Progenitor cell of endocrine pancreas (in vitro differentiated cells): ENCODE results near the gene DSE. TPM values are rescaled to one million over a fixed set of nuclear protein-coding genes. Genes with fewer than 3 reads are reported as not detected.
"Not testable (repeated sequence)": the region's sequence is repeated elsewhere in the genome, so short reads cannot be mapped to it uniquely, and the experiment has no call there.

ENCODE experiments used
- DNase-seq: peaks from one replicate; pipeline ENCODE4 v3.0.0; 2021; ENCODE audit warnings: low spot score; ENCODE audit not compliant: unreplicated experiment
- H3K27ac Mint-ChIP-seq: 2 replicates; pipeline ENCODE4 v1.8.0; 2021; ENCODE audit warnings: mild to moderate bottlenecking, moderate library complexity, mixed read lengths
- H3K27me3 Mint-ChIP-seq: 2 replicates; pipeline ENCODE4 v1.8.0; 2021; ENCODE audit warnings: mixed read lengths
- H3K36me3 Mint-ChIP-seq: 2 replicates; pipeline ENCODE4 v1.8.0; 2022; ENCODE audit warnings: mixed read lengths; ENCODE audit not compliant: insufficient read depth
- H3K4me1 Mint-ChIP-seq: 2 replicates; pipeline ENCODE4 v1.8.0; 2021; ENCODE audit warnings: low read depth, mixed read lengths
- H3K4me3 Mint-ChIP-seq: 2 replicates; pipeline ENCODE4 v1.8.0; 2021; ENCODE audit warnings: low read depth, mild to moderate bottlenecking, moderate library complexity, mixed read lengths
- H3K9me3 Mint-ChIP-seq: 2 replicates; pipeline ENCODE4 v1.8.0; 2021; ENCODE audit warnings: low read depth, mixed read lengths
- CTCF ChIP-seq: fragments of 200-600 bp; sonication (generic); IDR thresholded peaks from one replicate; pipeline ENCODE4 v1.5.0; 2021; ENCODE audit warnings: antibody characterized with exemption, mild to moderate bottlenecking; ENCODE audit not compliant: unreplicated experiment
- total RNA-seq: library from RNA; stranded (reverse); gene quantifications from 2 replicates; pipeline ENCODE4 v1.2.1, GENCODE V29; 2021

Gene DSE
- total RNA-seq, 1 donor from 2014 or later = 20.4 TPM

- Mint-ChIP-seq H3K36me3 (peaks cover 2% of the 10 kb centered on the region), H3K27me3 (no peaks in the 10 kb centered on the region), H3K9me3 (peaks cover 7% of the 10 kb centered on the region), H3K4me3 (no peak overlapping the region), H3K27ac (no peak overlapping the region), H3K4me1 (no peaks in the 10 kb centered on the region)
- no peak for DNase-seq
- TF ChIP-seq CTCF = no peak
Observed at GRCh38 chr6:116335612-116336215, 35.0 kb upstream of the DSE start.

GRCh38 chr6:116338943-116339342, 31.8 kb upstream of the DSE start:
- Mint-ChIP-seq H3K4me1 (no peaks in the 10 kb centered on the region), H3K9me3 (peaks cover 16% of the 10 kb centered on the region), H3K4me3 (no peak overlapping the region), H3K27me3 (no peaks in the 10 kb centered on the region), H3K27ac (no peak overlapping the region), H3K36me3 (peaks cover 10% of the 10 kb centered on the region)
- TF ChIP-seq CTCF = no peak
- no peak for DNase-seq

- H3K27me3 Mint-ChIP-seq, DNase-seq, H3K27ac Mint-ChIP-seq, H3K4me1 Mint-ChIP-seq, H3K4me3 Mint-ChIP-seq: not testable (repeated sequence)
- Mint-ChIP-seq H3K9me3 (peaks cover 22% of the 10 kb centered on the region), H3K36me3 (peaks cover 10% of the 10 kb centered on the region)
Observed at GRCh38 chr6:116340625-116341024, 30.1 kb upstream of the DSE start.

- Mint-ChIP-seq H3K27ac (no peak overlapping the region), H3K4me1 (peaks cover 2% of the 10 kb centered on the region), H3K27me3 (no peaks in the 10 kb centered on the region), H3K4me3 (no peak overlapping the region), H3K9me3 (peaks cover 9% of the 10 kb centered on the region), H3K36me3 (no peaks in the 10 kb centered on the region)
- DNase-seq = no peak
- no peak for TF ChIP-seq CTCF
Observed at GRCh38 chr6:116349216-116349615, 21.5 kb upstream of the DSE start.

DNA sequence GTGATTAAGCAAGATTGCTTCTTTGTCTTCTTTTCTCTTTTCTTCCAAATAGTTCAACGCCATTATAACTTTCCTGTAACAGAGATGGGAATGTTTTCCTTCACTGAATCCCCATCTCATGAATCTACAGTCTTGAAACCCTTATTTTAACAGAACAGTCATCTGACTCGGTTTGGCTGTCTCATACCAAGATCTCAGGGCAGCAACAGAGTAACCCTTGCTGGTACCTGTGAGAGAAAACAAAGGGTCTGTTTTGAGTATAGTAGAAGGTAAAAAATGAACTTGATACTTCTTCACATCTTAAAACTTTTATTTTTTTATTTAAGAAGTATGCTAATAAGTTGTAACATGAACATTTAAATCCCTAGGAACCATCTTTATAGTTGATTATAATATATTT, 19.6 kb upstream of the DSE start:
- H3K36me3 Mint-ChIP-seq = no peaks in the 10 kb centered on the region
- H3K9me3 Mint-ChIP-seq = peaks cover 3% of the 10 kb centered on the region
- H3K4me3 Mint-ChIP-seq = no peak overlapping the region
- H3K27ac Mint-ChIP-seq = no peak overlapping the region
- no peak for DNase-seq
- H3K4me1 Mint-ChIP-seq = peaks cover 2% of the 10 kb centered on the region
- no peaks in the 10 kb centered on the region for H3K27me3 Mint-ChIP-seq
- TF ChIP-seq CTCF = no peak
